RWPE1 (cell line): Measurements from ENCODE around the gene CACNA1I.
A peak's percentile ranks its signal among the peaks of the same experiment; 100 is the strongest.

Experiments
- CTCF ChIA-PET: fragments of 350-600 bp; sonication (Branson Sonifier 250); formaldehyde crosslinking; extraction: SDS; loops from one replicate; lab custom pipeline; 2021; lab: Yijun Ruan, JAX
- POLR2A ChIA-PET: fragments of 400-600 bp; formaldehyde crosslinking; extraction: SDS; loops from one replicate; lab custom pipeline; 2020; ENCODE audit warnings: antibody characterized with exemption; ENCODE audit not compliant: low non-redundant PET; lab: Yijun Ruan, JAX
- DNase-seq: peaks from one replicate; pipeline ENCODE4 v3.0.0; 2012; ENCODE audit warnings: low spot score
- H3K27ac ChIP-seq: fragments of 450-650 bp; 2 replicates; pipeline ENCODE4 v1.5.1; 2017
- CTCF ChIP-seq: fragments of 450-650 bp; conservative IDR thresholded peaks from 2 replicates; pipeline ENCODE4 v1.5.1; 2017; ENCODE audit warnings: low read depth, mild to moderate bottlenecking

The CACNA1I gene

GRCh38 chr22:39598017-39598965 is 27.7 kb downstream of the CACNA1I start:
- H3K27ac ChIP-seq = no peak overlapping the region
- 0 out of 2 replicates have a peak, but pooled peaks have one; percentile 7 for TF ChIP-seq CTCF
- DNase-seq = peak; percentile 88
- ChIA-PET CTCF (interaction anchor here (0.6 to 0.7 kb wide), 4 partner anchors 59 to 469 kb away, joined by 3 to 4 read pairs (median 3); no protein-coding TSS in a partner anchor), POLR2A (interaction anchor here (0.6 kb wide), 1 partner anchor 439 kb away, joined by 6 read pairs; no protein-coding TSS in a partner anchor)

- H3K27ac ChIP-seq = no peak overlapping the region
- ChIA-PET CTCF (no interaction called here), POLR2A (no interaction called here)
- DNase-seq = no peak
- TF ChIP-seq CTCF = no peak
Observed at GRCh38 chr22:39600491-39601179, 30.1 kb downstream of the CACNA1I start.

- CTCF ChIA-PET = interaction anchor here (0.7 kb wide), 1 partner anchor 349 kb away, joined by 3 read pairs; no protein-coding TSS in a partner anchor
- POLR2A ChIA-PET = no interaction called here
Observed at GRCh38 chr22:39601180-39601535, 30.6 kb downstream of the CACNA1I start.

GRCh38 chr22:39603345-39603744 is 32.8 kb downstream of the CACNA1I start:
- CTCF ChIA-PET = no interaction called here
- no peak for TF ChIP-seq CTCF
- POLR2A ChIA-PET = no interaction called here
- H3K27ac ChIP-seq = no peak overlapping the region
- DNase-seq = no peak

More at GRCh38 chr22:39601180-39601535, 30.6 kb downstream of the CACNA1I start:
- TF ChIP-seq CTCF = no peak
- no peak overlapping the region for H3K27ac ChIP-seq
- no peak for DNase-seq

- no peak for DNase-seq
- H3K27ac ChIP-seq = no peak overlapping the region
- ChIA-PET POLR2A (no interaction called here), CTCF (no interaction called here)
- no peak for TF ChIP-seq CTCF
Observed at GRCh38 chr22:39610246-39610645, 39.7 kb downstream of the CACNA1I start.

GRCh38 chr22:39610766-39611165 is 40.2 kb downstream of the CACNA1I start:
- POLR2A ChIA-PET = no interaction called here
- no peak for DNase-seq
- CTCF ChIA-PET = no interaction called here
- H3K27ac ChIP-seq = no peak overlapping the region
- no peak for TF ChIP-seq CTCF
